GM12878 (cell line): Measurements from ENCODE around the gene RPL7L1. TPM values are rescaled to one million over a fixed set of nuclear protein-coding genes. Genes with fewer than 3 reads are reported as not detected.

Experiments used
- ATAC-seq: fragments of 200-7000 bp; cut with Tn5 transposase; 3 replicates; pipeline ENCODE4 v1.9.1; 2020; ENCODE audit warnings: mild to moderate bottlenecking, moderate library complexity
- BruUV-seq: library from RNA; stranded (reverse); fragments of 400-500 nt; replicated peaks from 2 replicates; lab custom pipeline; 2021; lab: Mats Ljungman, UMichigan
- CTCF ChIA-PET: fragments of 300-600 bp; sonication (Branson Sonifier 250); formaldehyde crosslinking; extraction: SDS; loops from one replicate; lab custom pipeline; 2021; ENCODE audit warnings: inconsistent platforms; lab: Yijun Ruan, JAX
- POLR2A ChIA-PET: fragments of 350-600 bp; formaldehyde crosslinking; extraction: SDS; loops from one replicate; lab custom pipeline; 2021; ENCODE audit warnings: inconsistent platforms; lab: Charles Lee
- RAD21 ChIA-PET: fragments of 300-600 bp; sonication (Branson Sonifier 250); formaldehyde crosslinking; loops from one replicate; lab custom pipeline; 2023; ENCODE audit warnings: antibody characterized with exemption; ENCODE audit not compliant: unreplicated experiment; lab: Charles Lee
- SMC1A ChIA-PET: fragments of 300-600 bp; sonication (Branson Sonifier 250); formaldehyde crosslinking; loops from one replicate; lab custom pipeline; 2023; ENCODE audit not compliant: unreplicated experiment, uncharacterized antibody; lab: Charles Lee
- DNase-seq: peaks from one replicate; pipeline ENCODE4 v3.0.0-alpha.2; 2011; ENCODE audit warnings: low read depth, low spot score
- FAIRE-seq: peaks from 3 replicates; lab custom pipeline; 2011; peaks lifted over from hg19 to GRCh38; lab: Jason Lieb, UNC
- H2AFZ ChIP-seq: 2 replicates; pipeline ENCODE4 v1.6.0; 2011; ENCODE audit warnings: low read depth, low read length, control low read depth; ENCODE audit not compliant: control insufficient read depth
- H3K27ac ChIP-seq: 2 replicates; pipeline ENCODE4 v1.5.1; 2011; ENCODE audit warnings: control low read depth; ENCODE audit not compliant: control insufficient read depth, insufficient read depth
- H3K27me3 ChIP-seq, 2 experiments: replicated peaks in 1 of 2; 2 replicates each; pipeline versions ENCODE4 v1.6.0 to v1.6.1; 2011; ENCODE audit warnings: low read length in 1 of 2; ENCODE audit not compliant: control insufficient read depth in 2 of 2, insufficient read depth in 2 of 2
- H3K36me3 ChIP-seq, 2 experiments: 2 replicates each; pipeline ENCODE4 v1.5.1; 2011; ENCODE audit warnings: low read length in 1 of 2; ENCODE audit not compliant: control insufficient read depth in 2 of 2, insufficient read depth in 2 of 2
- H3K4me1 ChIP-seq: 2 replicates; pipeline ENCODE4 v1.6.1; 2011; ENCODE audit warnings: mild to moderate bottlenecking, low read length, moderate library complexity, mixed read lengths; ENCODE audit not compliant: control insufficient read depth, insufficient read depth
- H3K4me2 ChIP-seq: 2 replicates; pipeline ENCODE4 v1.6.0; 2011; ENCODE audit warnings: control low read depth; ENCODE audit not compliant: control insufficient read depth, insufficient read depth
- H3K4me3 ChIP-seq: fragments of 200-600 bp; sonication (generic); 2 replicates; pipeline ENCODE4 v1.5.1; 2016
- H3K79me2 ChIP-seq: 2 replicates; pipeline ENCODE4 v1.6.0; 2011; ENCODE audit warnings: low read length; ENCODE audit not compliant: control insufficient read depth, insufficient read depth
- H3K9ac ChIP-seq: 2 replicates; pipeline ENCODE4 v1.8.0; 2011; ENCODE audit warnings: low read length, control low read depth, mixed read lengths; ENCODE audit not compliant: control insufficient read depth, insufficient read depth
- H3K9me3 ChIP-seq: replicated peaks from 3 replicates; pipeline ENCODE4 v1.5.1; 2011; ENCODE audit warnings: mild to moderate bottlenecking, low read length; ENCODE audit not compliant: control insufficient read depth, insufficient read depth
- H4K20me1 ChIP-seq: 2 replicates; pipeline ENCODE4 v1.6.0; 2011; ENCODE audit not compliant: control insufficient read depth, insufficient read depth
- BCL11A ChIP-seq: IDR thresholded peaks from 2 replicates; pipeline ENCODE4 v1.6.1; 2011; ENCODE audit warnings: low read depth, low read length
- DPF2 ChIP-seq: fragments of 450-650 bp; IDR thresholded peaks from 2 replicates; pipeline ENCODE4 v1.6.1; 2017; ENCODE audit warnings: mild to moderate bottlenecking
- NFYB ChIP-seq: IDR thresholded peaks from 2 replicates; pipeline ENCODE4 v1.6.1; 2011; ENCODE audit warnings: low read depth, mild to moderate bottlenecking, low read length, improper control_type of control experiment, moderate library complexity; ENCODE audit not compliant: insufficient read depth
- RAD21 ChIP-seq: IDR thresholded peaks from 2 replicates; pipeline ENCODE4 v1.6.1; 2011; ENCODE audit warnings: mild to moderate bottlenecking, low read depth, low read length, moderate library complexity; ENCODE audit not compliant: insufficient read depth
- RELB ChIP-seq: fragments of 450-650 bp; IDR thresholded peaks from 2 replicates; pipeline ENCODE4 v1.6.1; 2017; ENCODE audit warnings: low read depth, mild to moderate bottlenecking, moderate library complexity
- WRNIP1 ChIP-seq: IDR thresholded peaks from 2 replicates; pipeline ENCODE4 v1.6.1; 2011; ENCODE audit warnings: low read depth, low read length, improper control_type of control experiment, borderline replicate concordance
- WGBS: methylation state at CpG from one replicate; pipeline ENCODE4 v1.1.6; 2016; ENCODE audit warnings: low lambda C conversion rate; ENCODE audit not compliant: insufficient replicate concordance, insufficient coverage; ENCODE audit errors: missing lambda C conversion rate; 5-methylcytosine and 5-hydroxymethylcytosine counted together
- in situ Hi-C: fragments of 300-500 bp; cut with MboI; formaldehyde crosslinking; loops from 9 replicates; pipeline ENCODE4 v1.14.3; 2018; ENCODE audit warnings: mixed read lengths
- intact Hi-C: fragments of 100-400 bp; cut with micrococcal nuclease; formaldehyde crosslinking; loops from one replicate; pipeline ENCODE4 v1.14.2; 2022; ENCODE audit not compliant: unreplicated experiment
- polyA plus RNA-seq, 11 experiments: library from polyadenylated mRNA; depleted of rRNA in 4 of 11; unstranded in 6 of 11; stranded (reverse) in 5 of 11; fragments of >200 nt; fragmentation: Nextera tagmentation in 4 of 11; fragmentation: Illumina TruSeq in 1 of 11; extraction: Ambion mirVana in 4 of 11; extraction: Trizol in 1 of 11; gene quantifications; 1 replicate in 1 of 11; 2 replicates in 10 of 11; pipeline versions ENCODE4 v1.2.1 to v1.2.3, GENCODE V29; 2011 to 2016; ENCODE audit warnings: inconsistent platforms in 2 of 11, missing spikeins in 2 of 11, low read depth in 1 of 11
- total RNA-seq, 4 experiments: library from RNA; depleted of rRNA in 3 of 4; stranded (reverse); fragments of >200 nt in 3 of 4; fragmentation: Illumina TruSeq in 1 of 4; extraction: Trizol in 1 of 4; gene quantifications; 2 replicates each; pipeline versions ENCODE4 v1.2.1 to v1.2.3, GENCODE V29; 2013 to 2021
- TF ChIP-seq, protein P1 (sequence below): fragments of 450-650 bp; IDR thresholded peaks from 2 replicates; pipeline ENCODE4 v1.6.1; 2014; ENCODE audit warnings: mild to moderate bottlenecking
- TF ChIP-seq, protein P2 (sequence below): fragments of 450-650 bp; IDR thresholded peaks from 2 replicates; pipeline ENCODE4 v1.6.1; 2017; ENCODE audit warnings: mild to moderate bottlenecking, moderate library complexity

The RPL7L1 gene
- total and polyA plus RNA-seq, 10 of the 15 experiments (the other 5 are each of a cell fraction or from before 2014, with no cell fraction given), result 54.1 to 154 (median 104) TPM

- no peak for TF ChIP-seq NFYB
- no peak for TF ChIP-seq DPF2
- TF ChIP-seq, all 136 proteins: peak for 0
These were observed 14.8 kb upstream of the RPL7L1 start (continued) for GRCh38 chr6:42864602-42865001.

DNA sequence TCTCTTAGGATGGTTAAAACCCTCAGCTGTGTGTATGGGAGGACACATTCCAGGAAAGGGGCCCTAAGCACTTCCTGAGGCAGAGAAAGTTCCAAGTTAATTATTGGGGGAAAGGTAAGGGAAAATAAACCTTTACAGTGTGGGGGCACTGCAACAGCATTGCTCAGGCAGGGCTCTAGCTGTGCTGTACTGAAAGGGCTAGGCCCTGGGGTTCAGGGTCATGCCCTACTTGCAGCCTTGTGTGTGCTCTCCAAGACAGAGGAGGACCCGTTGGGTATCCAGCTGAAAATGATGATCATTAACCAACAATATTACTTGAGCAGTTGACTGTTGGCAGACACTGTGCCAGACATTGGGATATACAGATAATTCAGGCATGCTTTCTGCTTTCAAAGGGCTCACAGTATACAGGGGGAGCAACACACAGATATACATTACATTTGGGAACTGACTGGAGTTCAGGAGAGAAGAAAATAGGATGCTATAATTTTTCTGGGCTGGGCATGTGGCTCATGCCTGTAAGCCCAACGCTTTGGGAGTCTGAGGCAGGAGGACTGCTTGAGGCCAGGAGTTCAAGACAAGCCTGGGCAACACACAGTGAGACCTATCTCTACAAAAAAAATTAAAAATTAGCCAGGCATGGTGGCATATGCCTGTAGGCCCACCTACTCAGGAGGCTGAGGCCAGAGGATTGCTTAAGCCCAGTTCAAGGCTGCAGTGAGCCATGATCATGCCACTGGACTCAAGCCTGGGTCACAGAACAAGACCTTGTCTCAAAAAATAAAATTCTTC is 9.1 kb upstream of the RPL7L1 start:
- DNase-seq (no peak), ATAC-seq (no peak), FAIRE-seq (no peak)
- ChIA-PET SMC1A (interaction anchor here (1.1 kb wide), 1 partner anchor 144 kb away, joined by 3 read pairs; no protein-coding TSS in a partner anchor), CTCF (interaction anchor here (0.7 to 1.3 kb wide), 3 partner anchors 95 to 209 kb away, joined by 3 read pairs; no protein-coding TSS in a partner anchor), RAD21 (no interaction called here), POLR2A (no interaction called here)
- Histone ChIP-seq H3K4me1 (peaks cover 9% of the 10 kb centered on the region; the same call in 1 of the 2 replicates), H3K27ac (no peak overlapping the region), H3K4me3 (no peak overlapping the region), H3K79me2 (no peaks in the 10 kb centered on the region), H3K4me2 (no peak overlapping the region), H3K9me3 (no peaks in the 10 kb centered on the region), H3K36me3 (peaks cover 1 to 13% of the 10 kb centered on the region in 2 experiments; a peak in 3 of 4 replicates), H4K20me1 (no peaks in the 10 kb centered on the region), H3K27me3 (no peaks in the 10 kb centered on the region), H3K9ac (no peak overlapping the region), H2AFZ (no peak overlapping the region)
- intact Hi-C loops (no loop called here), in situ Hi-C loops (no loop called here)
- no TSS peak for BruUV-seq
- 58% methylated on average over 2 of the region's 2 CpGs for WGBS
- TF ChIP-seq RELB, result no peak
- TF ChIP-seq, protein P1, sequence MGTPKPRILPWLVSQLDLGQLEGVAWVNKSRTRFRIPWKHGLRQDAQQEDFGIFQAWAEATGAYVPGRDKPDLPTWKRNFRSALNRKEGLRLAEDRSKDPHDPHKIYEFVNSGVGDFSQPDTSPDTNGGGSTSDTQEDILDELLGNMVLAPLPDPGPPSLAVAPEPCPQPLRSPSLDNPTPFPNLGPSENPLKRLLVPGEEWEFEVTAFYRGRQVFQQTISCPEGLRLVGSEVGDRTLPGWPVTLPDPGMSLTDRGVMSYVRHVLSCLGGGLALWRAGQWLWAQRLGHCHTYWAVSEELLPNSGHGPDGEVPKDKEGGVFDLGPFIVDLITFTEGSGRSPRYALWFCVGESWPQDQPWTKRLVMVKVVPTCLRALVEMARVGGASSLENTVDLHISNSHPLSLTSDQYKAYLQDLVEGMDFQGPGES, result no peak
- TF ChIP-seq RAD21, result no peak
- TF ChIP-seq BCL11A, result no peak
- no peak for TF ChIP-seq WRNIP1
- TF ChIP-seq, protein P2, sequence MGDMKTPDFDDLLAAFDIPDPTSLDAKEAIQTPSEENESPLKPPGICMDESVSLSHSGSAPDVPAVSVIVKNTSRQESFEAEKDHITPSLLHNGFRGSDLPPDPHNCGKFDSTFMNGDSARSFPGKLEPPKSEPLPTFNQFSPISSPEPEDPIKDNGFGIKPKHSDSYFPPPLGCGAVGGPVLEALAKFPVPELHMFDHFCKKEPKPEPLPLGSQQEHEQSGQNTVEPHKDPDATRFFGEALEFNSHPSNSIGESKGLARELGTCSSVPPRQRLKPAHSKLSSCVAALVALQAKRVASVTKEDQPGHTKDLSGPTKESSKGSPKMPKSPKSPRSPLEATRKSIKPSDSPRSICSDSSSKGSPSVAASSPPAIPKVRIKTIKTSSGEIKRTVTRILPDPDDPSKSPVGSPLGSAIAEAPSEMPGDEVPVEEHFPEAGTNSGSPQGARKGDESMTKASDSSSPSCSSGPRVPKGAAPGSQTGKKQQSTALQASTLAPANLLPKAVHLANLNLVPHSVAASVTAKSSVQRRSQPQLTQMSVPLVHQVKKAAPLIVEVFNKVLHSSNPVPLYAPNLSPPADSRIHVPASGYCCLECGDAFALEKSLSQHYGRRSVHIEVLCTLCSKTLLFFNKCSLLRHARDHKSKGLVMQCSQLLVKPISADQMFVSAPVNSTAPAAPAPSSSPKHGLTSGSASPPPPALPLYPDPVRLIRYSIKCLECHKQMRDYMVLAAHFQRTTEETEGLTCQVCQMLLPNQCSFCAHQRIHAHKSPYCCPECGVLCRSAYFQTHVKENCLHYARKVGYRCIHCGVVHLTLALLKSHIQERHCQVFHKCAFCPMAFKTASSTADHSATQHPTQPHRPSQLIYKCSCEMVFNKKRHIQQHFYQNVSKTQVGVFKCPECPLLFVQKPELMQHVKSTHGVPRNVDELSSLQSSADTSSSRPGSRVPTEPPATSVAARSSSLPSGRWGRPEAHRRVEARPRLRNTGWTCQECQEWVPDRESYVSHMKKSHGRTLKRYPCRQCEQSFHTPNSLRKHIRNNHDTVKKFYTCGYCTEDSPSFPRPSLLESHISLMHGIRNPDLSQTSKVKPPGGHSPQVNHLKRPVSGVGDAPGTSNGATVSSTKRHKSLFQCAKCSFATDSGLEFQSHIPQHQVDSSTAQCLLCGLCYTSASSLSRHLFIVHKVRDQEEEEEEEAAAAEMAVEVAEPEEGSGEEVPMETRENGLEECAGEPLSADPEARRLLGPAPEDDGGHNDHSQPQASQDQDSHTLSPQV, result no peak
